ENCODE measurements around the gene GLCCI1. TPM values are rescaled to one million over a fixed set of nuclear protein-coding genes. Genes with fewer than 3 reads are reported as not detected.
A peak's percentile ranks its signal among the peaks of the same experiment; 100 is the strongest.

Gene GLCCI1
- polyA plus RNA-seq, 2 of the 4 experiments (the other 2 are of a cell fraction) = 1.2 to 2.8 TPM

DNA sequence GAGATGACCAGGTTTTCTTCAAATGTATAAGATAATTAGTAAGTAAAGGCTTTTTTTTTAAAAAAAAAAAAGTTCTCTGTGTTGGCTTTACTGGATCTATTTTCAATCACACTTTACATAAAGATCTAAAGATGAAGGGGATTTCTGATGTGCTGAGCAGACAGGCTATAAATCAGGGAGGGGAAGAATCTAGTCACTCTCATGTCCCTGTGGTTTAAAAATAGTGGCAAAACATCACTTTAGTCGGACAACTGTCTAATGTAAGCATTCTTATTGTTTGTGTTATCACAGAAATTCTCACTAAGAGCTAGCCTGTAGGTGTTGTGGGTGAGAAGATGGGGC is 160.7 kb downstream of the GLCCI1 start:
- no peak overlapping the region for H3K4me3 ChIP-seq
- no peak overlapping the region for H3K4me2 ChIP-seq
- H3K9me3 ChIP-seq = no peaks in the 10 kb centered on the region
- no peak for FAIRE-seq
- CTCF ChIA-PET = no interaction called here
- H3K27ac ChIP-seq = no peak overlapping the region
- TF ChIP-seq TP53 (CRISPR knock-in tag; IDR thresholded peaks at IDR 0.05) = no peak
- no peak for TF ChIP-seq KDM1A (IDR thresholded peaks at IDR 0.05; ENCODE audit: low read depth)
- TF ChIP-seq, protein P1, sequence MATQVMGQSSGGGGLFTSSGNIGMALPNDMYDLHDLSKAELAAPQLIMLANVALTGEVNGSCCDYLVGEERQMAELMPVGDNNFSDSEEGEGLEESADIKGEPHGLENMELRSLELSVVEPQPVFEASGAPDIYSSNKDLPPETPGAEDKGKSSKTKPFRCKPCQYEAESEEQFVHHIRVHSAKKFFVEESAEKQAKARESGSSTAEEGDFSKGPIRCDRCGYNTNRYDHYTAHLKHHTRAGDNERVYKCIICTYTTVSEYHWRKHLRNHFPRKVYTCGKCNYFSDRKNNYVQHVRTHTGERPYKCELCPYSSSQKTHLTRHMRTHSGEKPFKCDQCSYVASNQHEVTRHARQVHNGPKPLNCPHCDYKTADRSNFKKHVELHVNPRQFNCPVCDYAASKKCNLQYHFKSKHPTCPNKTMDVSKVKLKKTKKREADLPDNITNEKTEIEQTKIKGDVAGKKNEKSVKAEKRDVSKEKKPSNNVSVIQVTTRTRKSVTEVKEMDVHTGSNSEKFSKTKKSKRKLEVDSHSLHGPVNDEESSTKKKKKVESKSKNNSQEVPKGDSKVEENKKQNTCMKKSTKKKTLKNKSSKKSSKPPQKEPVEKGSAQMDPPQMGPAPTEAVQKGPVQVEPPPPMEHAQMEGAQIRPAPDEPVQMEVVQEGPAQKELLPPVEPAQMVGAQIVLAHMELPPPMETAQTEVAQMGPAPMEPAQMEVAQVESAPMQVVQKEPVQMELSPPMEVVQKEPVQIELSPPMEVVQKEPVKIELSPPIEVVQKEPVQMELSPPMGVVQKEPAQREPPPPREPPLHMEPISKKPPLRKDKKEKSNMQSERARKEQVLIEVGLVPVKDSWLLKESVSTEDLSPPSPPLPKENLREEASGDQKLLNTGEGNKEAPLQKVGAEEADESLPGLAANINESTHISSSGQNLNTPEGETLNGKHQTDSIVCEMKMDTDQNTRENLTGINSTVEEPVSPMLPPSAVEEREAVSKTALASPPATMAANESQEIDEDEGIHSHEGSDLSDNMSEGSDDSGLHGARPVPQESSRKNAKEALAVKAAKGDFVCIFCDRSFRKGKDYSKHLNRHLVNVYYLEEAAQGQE (IDR thresholded peaks at IDR 0.05) = no peak
- TF ChIP-seq ZSCAN20 (CRISPR knock-in tag; IDR thresholded peaks at IDR 0.05) = no peak
- TF ChIP-seq, protein P2, sequence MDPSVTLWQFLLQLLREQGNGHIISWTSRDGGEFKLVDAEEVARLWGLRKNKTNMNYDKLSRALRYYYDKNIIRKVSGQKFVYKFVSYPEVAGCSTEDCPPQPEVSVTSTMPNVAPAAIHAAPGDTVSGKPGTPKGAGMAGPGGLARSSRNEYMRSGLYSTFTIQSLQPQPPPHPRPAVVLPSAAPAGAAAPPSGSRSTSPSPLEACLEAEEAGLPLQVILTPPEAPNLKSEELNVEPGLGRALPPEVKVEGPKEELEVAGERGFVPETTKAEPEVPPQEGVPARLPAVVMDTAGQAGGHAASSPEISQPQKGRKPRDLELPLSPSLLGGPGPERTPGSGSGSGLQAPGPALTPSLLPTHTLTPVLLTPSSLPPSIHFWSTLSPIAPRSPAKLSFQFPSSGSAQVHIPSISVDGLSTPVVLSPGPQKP (IDR thresholded peaks at IDR 0.05; ENCODE audit: low read depth, low read length) = no peak
- no peak for TF ChIP-seq EHF (CRISPR knock-in tag; IDR thresholded peaks at IDR 0.05)
- no peak for TF ChIP-seq SREBF2 (IDR thresholded peaks at IDR 0.05)
- TF ChIP-seq CEBPB (IDR thresholded peaks at IDR 0.05) = no peak
- TF ChIP-seq PHF8 (IDR thresholded peaks at IDR 0.05; ENCODE audit: borderline replicate concordance, low read depth) = no peak
- TF ChIP-seq RNF2 (IDR thresholded peaks at IDR 0.05; ENCODE audit: borderline replicate concordance, low read depth) = no peak
- TF ChIP-seq POLR2AphosphoS2 (conservative IDR thresholded peaks at IDR 0.05; ENCODE audit: low read length) = no peak
- TF ChIP-seq MAZ (IDR thresholded peaks at IDR 0.05; ENCODE audit: borderline replicate concordance, low read depth, low read length) = no peak
- TF ChIP-seq ZC3H11A (IDR thresholded peaks at IDR 0.05) = no peak
- no peak for TF ChIP-seq BHLHE40 (IDR thresholded peaks at IDR 0.05; ENCODE audit: low read depth, low read length)
- TF ChIP-seq POLR2A (IDR thresholded peaks at IDR 0.05; ENCODE audit: low read length) = no peak
- TF ChIP-seq EHMT2 (IDR thresholded peaks at IDR 0.05; ENCODE audit: low read depth) = no peak
- no peak for ATAC-seq
- POLR2A ChIA-PET = no interaction called here
- DNase-seq (ENCODE audit: low read depth in 1 of 2, low spot score in 1 of 2) = no peak
- whole genome bisulfite sequencing (ENCODE audit: missing lambda C conversion rate) = 68% methylated on average over 1 of the region's 1 CpG
- H3K4me1 ChIP-seq = no peaks in the 10 kb centered on the region

- Histone ChIP-seq H3K27ac (no peak overlapping the region), H3K9me3 (no peaks in the 10 kb centered on the region), H3K4me3 (no peak overlapping the region), H3K4me2 (no peak overlapping the region), H3K4me1 (no peaks in the 10 kb centered on the region)
- ATAC-seq (no peak), FAIRE-seq (no peak), DNase-seq (ENCODE audit: low read depth in 1 of 2, low spot score in 1 of 2) (no peak)
- WGBS (ENCODE audit: missing lambda C conversion rate) = 19% methylated on average over 1 of the region's 1 CpG
- TF ChIP-seq MAFK (IDR thresholded peaks at IDR 0.05; ENCODE audit: partially characterized antibody) (peak; percentile 87), MAZ (IDR thresholded peaks at IDR 0.05; ENCODE audit: borderline replicate concordance, low read depth, low read length) (no peak)
- POLR2A ChIA-PET = no interaction called here
- CTCF ChIA-PET = no interaction called here
Measured at GRCh38 chr7:8130663-8131062, 162.1 kb downstream of the GLCCI1 start.

DNA sequence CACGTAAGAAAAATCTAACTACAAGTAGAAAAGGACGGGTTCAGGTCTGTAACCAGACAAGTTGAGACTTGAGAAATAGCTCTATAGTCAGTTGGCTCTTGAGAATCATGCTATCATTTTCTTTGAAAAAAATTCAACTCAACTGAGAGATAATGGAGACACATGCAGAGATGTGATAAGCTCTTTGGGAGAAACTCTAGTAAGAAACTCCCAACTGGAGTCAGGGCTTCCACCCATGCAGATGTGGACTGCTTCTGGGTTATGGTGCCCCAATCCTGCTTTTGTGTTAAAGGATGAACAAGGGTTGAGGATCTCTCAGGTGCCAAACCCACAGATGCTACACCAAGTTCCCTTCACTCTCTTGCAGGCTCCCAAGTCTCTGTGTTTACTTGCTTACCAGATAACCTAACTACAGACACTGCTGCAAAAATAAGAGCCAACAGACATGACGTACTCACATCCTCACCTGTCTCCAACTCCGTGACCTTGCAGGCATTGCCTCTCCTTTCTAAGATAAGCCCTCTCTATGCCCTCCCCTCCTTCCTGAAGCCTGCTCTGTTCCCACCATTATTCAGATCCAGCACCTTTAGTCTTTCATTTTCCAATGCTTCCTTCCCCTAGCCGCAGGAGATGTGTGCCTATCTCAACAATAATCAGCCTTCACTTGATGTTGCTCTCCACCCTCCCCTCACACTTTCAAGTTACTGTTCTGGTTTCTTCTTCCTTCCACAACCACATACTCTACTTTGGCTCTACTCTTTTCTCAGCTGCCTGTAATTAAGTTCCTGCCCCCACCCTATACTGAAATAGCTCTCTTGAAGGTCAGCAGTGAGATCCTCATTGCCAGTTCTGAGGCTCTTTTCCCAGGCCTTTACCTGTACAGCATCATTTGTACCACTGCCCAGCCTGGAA is 163.4 kb downstream of the GLCCI1 start:
- no peak for TF ChIP-seq GATA3 (IDR thresholded peaks at IDR 0.05; ENCODE audit: borderline replicate concordance)
- TF ChIP-seq, protein P3, sequence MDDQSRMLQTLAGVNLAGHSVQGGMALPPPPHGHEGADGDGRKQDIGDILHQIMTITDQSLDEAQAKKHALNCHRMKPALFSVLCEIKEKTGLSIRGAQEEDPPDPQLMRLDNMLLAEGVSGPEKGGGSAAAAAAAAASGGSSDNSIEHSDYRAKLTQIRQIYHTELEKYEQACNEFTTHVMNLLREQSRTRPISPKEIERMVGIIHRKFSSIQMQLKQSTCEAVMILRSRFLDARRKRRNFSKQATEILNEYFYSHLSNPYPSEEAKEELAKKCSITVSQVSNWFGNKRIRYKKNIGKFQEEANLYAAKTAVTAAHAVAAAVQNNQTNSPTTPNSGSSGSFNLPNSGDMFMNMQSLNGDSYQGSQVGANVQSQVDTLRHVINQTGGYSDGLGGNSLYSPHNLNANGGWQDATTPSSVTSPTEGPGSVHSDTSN (IDR thresholded peaks at IDR 0.05) = no peak
- no peak for TF ChIP-seq POLR2AphosphoS2 (conservative IDR thresholded peaks at IDR 0.05; ENCODE audit: low read length)
- ChIA-PET CTCF (interaction anchor here (0.6 kb wide), 1 partner anchor 565 kb away, joined by 4 read pairs; the partner anchor contains the start of gene MIOS), POLR2A (no interaction called here)
- H3K27ac ChIP-seq = no peak overlapping the region
- DNase-seq (ENCODE audit: low read depth in 1 of 2, low spot score in 1 of 2) = no peak
- no peaks in the 10 kb centered on the region for H3K4me1 ChIP-seq
- H3K9me3 ChIP-seq = no peaks in the 10 kb centered on the region
- WGBS (ENCODE audit: missing lambda C conversion rate) = 17% methylated on average over 5 of the region's 5 CpGs
- no peak for ATAC-seq
- H3K4me3 ChIP-seq = no peak overlapping the region
- FAIRE-seq = no peak
- no peak overlapping the region for H3K4me2 ChIP-seq
